Bone marrow (tissue), 2 donors: ENCODE results near the gene PHOX2A.
"Not testable (repeated sequence)": the region's sequence is repeated elsewhere in the genome, so short reads cannot be mapped to it uniquely, and the experiment has no call there.

Experiments used
- DNase-seq, 2 donors: peaks; one replicate each; lab custom pipeline; 2025; lab: John Stamatoyannopoulos, UW

The PHOX2A gene

DNA sequence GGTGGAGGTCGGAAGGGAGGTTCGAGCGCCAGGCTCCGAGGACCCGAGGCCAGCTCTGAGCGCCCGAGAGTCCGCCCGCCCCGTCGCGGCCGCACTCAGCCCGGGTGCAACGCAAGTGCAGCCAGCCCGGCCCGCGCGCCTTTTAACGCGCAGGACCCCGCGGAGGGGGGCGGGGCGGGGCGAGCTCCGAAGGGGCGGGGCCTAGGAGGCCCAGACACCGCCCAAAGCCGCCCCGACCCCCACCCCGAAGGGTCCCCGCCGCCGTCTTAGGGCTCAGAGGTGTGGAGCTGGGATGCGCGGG is at the start of gene PHOX2A:
Gene PHOX2A, minus strand, starts transcription at position 117 of the 301 bp plus-strand sequence. CDS start 172 bp downstream, outside the sequence.
- DNase-seq = no peak

GRCh38 chr11:72293391-72293790 is 49.4 kb upstream of the PHOX2A start:
- DNase-seq = no peak

- no peak for DNase-seq
Measured at GRCh38 chr11:72292106-72292785, 48.3 kb upstream of the PHOX2A start.

DNA sequence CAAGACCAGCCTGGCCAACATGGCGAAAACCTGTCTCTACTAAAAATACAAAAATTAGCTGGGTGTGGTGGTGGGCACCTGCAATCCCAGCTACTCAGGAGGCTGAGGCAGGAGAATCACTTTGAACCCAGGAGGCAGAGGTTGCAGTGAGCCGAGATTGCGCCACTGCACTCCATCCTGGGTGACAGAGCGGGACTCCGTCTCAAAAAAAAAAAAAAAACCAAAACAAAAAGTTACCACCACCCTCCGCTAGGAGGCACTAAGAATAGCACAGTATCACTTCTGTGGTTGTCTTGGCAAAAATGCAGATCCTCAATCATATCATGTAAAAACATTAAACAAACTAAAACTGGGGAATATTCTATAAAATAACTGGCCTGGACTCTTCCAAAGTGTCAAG is 46.8 kb upstream of the PHOX2A start:
- not testable (repeated sequence) for DNase-seq

- no peak for DNase-seq
Measured at GRCh38 chr11:72287293-72287692, 43.3 kb upstream of the PHOX2A start.

DNA sequence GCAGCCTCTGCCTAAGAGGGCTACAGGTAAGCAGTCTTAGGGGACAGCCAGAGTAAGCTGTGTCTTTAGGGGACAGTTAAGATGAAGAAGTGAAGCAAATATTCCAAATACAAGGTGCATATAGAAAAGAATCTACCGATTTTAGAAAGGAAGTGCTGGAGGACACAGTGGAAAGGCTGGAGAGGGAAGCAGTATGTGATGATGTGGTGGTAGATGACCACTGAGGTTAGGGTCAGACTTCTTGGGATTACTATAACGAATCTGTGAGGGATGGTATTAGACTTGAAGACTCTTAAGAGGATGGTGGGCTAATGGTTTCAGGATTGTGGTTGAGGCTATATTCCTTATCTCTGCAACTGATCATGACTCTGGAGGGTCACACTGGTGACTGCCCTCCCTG is 40.0 kb upstream of the PHOX2A start:
- no peak for DNase-seq

DNA sequence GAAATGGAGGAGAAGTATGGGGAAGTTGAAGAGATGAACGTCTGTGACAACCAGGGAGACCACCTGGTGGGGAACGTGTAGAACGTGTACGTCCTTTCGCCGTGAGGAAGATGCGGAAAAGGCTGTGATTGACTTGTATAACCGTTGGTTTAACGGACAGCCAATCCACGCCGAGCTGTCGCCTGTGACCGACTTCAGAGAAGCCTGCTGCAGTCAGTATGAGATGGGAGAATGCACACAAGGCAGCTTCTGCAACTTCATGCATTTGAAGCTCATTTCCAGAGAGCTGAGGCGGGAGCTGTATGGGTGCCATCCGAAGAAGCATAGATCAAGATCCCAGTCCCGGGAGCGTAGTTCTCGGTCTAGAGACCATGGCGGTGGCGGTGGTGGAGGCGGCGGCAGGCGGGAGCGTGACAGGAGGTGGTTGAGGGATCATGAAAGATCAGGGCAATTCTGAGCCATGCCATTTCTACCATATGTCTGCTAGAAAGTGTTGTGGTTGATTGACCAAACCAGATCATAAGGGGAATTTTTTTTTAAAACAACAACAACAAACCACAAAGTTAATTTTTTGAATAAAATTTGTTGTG is 36.8 kb upstream of the PHOX2A start:
- no peak for DNase-seq

- no peak for DNase-seq
Measured at GRCh38 chr11:72280037-72280436, 36.1 kb upstream of the PHOX2A start.

GRCh38 chr11:72278905-72279304 is 34.9 kb upstream of the PHOX2A start:
- DNase-seq = no peak

DNA sequence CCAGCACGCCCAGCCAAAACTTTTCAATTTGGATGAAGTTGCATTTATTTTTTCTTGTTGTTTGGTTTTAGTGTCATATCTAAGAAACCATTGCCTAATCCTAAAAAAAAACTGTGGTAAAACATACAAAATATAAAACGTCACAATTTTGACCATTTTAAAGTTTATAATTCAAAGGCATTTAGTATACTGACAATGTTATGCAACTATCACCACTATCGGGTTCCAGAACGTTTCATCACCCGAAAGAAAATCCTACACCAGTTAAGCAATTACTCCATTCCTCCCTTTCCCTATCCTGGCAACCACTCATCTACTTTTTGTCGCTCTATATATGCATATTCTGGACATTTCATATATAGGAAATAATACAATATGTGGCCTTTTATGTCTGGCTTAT is 30.5 kb upstream of the PHOX2A start:
- DNase-seq = no peak

GRCh38 chr11:72271980-72272379 is 28.0 kb upstream of the PHOX2A start:
- no peak for DNase-seq

DNA sequence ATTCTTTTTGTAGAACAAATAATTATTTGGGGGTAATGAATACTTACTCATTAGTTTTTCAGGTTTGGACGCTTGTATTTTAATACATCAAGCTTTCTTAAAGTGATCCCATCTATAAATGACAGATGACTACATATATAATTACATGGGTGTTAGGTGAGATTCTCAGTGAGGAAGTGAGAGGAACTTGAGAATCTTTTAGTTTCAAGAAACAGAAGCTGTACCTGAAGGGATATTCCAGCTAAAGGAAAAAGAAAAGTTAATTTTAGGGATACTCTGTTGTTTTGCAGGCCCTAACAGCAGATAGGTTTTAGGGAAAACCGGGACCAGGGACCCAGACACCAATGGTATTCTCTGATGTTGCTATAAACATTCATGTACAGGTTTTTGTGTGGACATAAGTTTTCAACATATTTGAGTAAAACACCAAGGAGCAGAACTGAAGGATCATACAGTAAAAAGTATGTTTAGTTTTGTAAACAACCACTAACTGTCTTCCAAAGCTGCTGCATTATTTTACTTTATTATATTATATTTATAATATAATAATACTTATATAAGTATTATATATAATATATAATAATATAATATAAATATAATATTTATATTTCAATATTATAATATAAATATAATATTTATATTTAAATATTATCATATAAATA is 24.1 kb upstream of the PHOX2A start:
- DNase-seq = no peak

DNA sequence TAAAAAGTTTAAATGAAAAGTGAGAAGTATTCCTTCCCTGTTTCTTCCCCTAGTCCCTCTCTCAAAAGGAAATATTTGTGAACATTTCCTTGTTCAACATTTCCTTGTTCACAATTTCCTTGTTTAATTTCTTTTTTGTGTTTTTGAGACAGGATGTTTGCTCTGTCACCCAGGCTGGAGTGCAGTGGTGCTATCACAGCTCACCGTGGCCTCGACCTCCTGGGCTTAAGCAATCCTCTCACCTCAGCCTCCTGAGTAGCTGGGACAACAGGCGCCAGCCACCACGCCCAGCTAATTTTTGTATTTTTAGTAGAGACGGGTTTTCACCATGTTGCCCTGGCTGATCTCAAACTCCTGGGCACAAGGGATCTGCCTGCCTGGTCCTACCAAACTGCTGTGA is 23.0 kb upstream of the PHOX2A start:
- not testable (repeated sequence) for DNase-seq

GRCh38 chr11:72265951-72266350 is 22.0 kb upstream of the PHOX2A start:
- DNase-seq = no peak

DNA sequence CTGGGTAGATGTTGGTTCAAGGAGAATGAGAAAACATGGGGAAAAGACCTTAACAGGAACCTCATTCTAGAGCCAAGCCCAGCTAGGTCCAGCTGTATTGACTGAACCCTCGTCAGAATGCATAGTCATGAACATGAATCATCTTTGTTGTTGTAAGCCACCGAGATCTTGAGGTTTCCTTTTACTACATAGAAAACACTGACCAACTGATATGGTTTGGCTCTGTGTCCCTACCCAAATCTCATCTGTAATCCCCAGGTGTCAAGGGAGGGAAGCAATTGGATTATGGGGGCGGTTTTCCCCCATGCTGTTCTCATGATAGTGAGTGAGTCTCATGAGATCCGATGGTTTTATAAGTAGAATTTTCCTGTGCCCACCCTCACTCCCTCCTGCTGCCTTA is 19.4 kb upstream of the PHOX2A start:
- peak in 1 of 2 donors; percentile 33 for DNase-seq

GRCh38 chr11:72260574-72260973 is 16.6 kb upstream of the PHOX2A start:
- no peak for DNase-seq

GRCh38 chr11:72259490-72259889 is 15.5 kb upstream of the PHOX2A start:
- DNase-seq = no peak

DNA sequence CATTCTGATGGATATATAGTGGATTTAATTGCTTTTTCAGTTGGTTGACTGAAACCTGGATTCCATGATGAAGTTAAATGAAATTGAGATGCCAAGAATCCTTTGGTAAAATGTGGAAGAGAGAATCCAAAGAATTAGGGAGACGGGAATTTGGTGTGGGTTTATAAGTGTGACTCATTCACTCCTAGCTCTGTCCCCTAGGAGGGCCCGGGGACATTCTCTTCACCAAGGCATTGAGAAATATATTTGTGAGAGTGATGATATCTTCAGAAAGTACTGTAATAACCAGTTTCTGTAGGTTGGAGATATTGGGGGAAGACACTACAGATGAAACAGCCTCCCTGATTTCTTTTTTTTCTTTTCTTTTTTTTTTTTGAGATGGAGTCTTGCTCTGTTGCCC is 13.6 kb upstream of the PHOX2A start:
- no peak for DNase-seq

- no peak for DNase-seq
Measured at GRCh38 chr11:72254299-72254993, 10.5 kb upstream of the PHOX2A start.

DNA sequence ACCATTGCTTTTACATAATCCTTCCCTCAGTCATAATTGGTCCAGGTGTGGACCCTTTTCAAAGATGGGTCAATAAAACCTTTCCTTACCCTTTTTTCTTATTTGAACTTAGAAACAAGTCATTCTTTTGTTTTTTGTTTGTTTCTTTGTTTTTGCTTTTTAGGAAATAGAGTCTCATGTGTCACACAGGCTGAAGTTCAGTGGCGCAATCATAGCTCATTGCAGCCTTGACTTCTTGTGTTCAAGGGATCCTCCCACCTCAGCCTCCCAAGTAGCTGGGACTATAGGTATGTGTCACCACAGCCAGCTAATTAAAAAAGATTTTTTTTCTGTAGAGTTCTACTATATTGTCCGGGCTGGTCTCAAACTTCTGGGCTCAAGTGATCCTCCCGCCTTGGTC is 9.4 kb upstream of the PHOX2A start:
- DNase-seq = no peak

DNA sequence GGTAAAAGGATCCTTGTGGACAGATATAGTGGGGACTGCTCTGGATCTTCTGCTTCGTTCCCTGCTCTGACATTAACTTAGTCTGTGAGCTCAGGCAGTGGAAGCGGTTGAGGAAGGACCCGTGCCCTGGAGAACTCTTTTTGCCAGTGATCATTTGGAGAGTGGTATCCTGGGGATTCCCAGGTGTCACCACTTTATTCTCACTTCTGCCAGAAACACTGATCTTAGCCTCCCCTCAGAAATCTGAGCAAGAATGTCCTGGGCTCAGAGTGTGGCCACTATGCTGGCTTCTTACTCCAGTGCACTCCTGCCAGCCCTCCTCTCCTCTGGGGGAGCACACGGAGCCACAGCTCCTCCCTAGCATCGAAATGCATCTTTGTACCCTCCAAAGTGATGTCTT is 7.6 kb upstream of the PHOX2A start:
- DNase-seq = no peak

DNA sequence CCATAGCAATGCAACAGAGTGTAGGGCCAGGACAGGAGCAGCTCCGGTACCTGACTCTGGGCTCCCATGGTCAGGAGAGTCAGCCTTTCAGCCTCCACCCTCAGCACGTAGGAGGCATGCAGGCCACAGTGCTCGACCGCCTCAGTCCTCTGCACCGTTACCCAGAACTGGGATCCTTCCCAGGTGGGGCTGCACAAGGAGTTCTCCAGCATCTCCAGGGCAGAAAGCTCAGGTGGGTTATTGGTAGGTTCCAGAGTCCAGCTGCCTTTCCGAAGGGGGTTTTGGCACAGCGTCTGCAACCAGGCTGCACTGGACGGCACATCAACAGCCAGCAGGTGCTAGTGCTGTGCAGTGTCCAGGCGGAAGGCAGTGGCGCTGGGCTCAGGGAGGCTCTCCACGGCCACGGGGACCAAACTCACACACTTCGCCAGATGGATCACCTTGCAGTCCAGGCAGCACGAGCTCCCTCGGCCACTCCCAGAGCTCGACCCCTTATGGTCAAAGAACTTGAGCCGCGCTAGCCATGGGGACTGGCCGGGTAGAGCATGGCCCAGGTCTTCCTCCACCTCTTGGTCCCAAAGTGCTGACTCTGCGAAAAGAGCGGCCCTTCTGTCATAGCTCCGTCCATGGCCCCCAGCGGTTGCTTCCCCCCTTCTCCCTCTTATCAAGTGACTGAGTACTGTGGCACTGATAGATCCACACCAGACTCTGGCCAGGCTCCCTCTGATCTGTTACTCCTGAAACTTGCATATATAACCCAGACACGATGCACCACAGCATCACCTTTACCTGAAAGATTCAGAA is 6.9 kb upstream of the PHOX2A start:
- no peak for DNase-seq
